Vagina (tissue), 2 donors: ENCODE measurements around the gene P2RX6. TPM values are rescaled to one million over a fixed set of nuclear protein-coding genes. Genes with fewer than 3 reads are reported as not detected.
"Not testable (repeated sequence)": the region's sequence is repeated elsewhere in the genome, so short reads cannot be mapped to it uniquely, and the experiment has no call there.

Source experiments
- DNase-seq, 2 donors: peaks; one replicate each; pipeline ENCODE4 v3.0.0-alpha.2; 2017; ENCODE audit errors: extremely low spot score in 2 of 2
- H3K27ac ChIP-seq: fragments of 200-600 bp; sonication (generic); one replicate; pipeline ENCODE4 v1.5.1; 2019
- H3K27me3 ChIP-seq: fragments of 200-600 bp; sonication (generic); one replicate; pipeline ENCODE4 v1.5.1; 2019
- H3K36me3 ChIP-seq, 2 donors: fragments of 200-600 bp; sonication (generic); one replicate each; pipeline ENCODE4 v1.5.1; 2017 to 2019
- H3K4me1 ChIP-seq: fragments of 200-600 bp; sonication (generic); one replicate; pipeline ENCODE4 v1.5.1; 2019
- H3K4me3 ChIP-seq, 2 donors: fragments of 200-600 bp; sonication (generic); 1 replicate in 1 of 2; 2 replicates in 1 of 2; pipeline ENCODE4 v1.5.1; 2016 to 2019
- H3K9me3 ChIP-seq: fragments of 200-600 bp; sonication (generic); one replicate; pipeline ENCODE4 v1.5.1; 2019
- CTCF ChIP-seq, 3 experiments: fragments of 450-650 bp in 2 of 3; fragments of 200-600 bp in 1 of 3; sonication (generic) in 1 of 3; IDR thresholded peaks; one replicate each; pipeline ENCODE4 v1.5.1; 2017 to 2019; ENCODE audit warnings: antibody characterized with exemption in 3 of 3, mild to moderate bottlenecking in 2 of 3, moderate library complexity in 2 of 3
- POLR2A ChIP-seq, 2 donors: fragments of 450-650 bp; IDR thresholded peaks; one replicate each; pipeline ENCODE4 v1.6.1; 2017; ENCODE audit warnings: antibody characterized with exemption in 2 of 2, mild to moderate bottlenecking in 2 of 2, moderate library complexity in 2 of 2
- POLR2AphosphoS5 ChIP-seq, 2 donors: sonication (generic); formaldehyde crosslinking; IDR thresholded peaks; one replicate each; pipeline ENCODE4 v1.9.0; 2017; ENCODE audit warnings: antibody characterized with exemption in 2 of 2, mild to moderate bottlenecking in 2 of 2, low read depth in 1 of 2; ENCODE audit not compliant: insufficient read depth in 1 of 2
- intact Hi-C: fragments of 100-400 bp; cut with DNase I; formaldehyde crosslinking; loops from one replicate; pipeline ENCODE4 v1.15.1; 2023
- total RNA-seq: library from RNA; depleted of rRNA; stranded (reverse); fragments of >200 nt; gene quantifications from one replicate; pipeline ENCODE4 v1.2.3, GENCODE V29; 2016

The P2RX6 gene
- total RNA-seq, 1 donor from 2014 or later = 1.7 TPM

GRCh38 chr22:20968281-20968977 is 46.5 kb upstream of the P2RX6 start:
- H3K27me3 ChIP-seq = no peaks in the 10 kb centered on the region
- TF ChIP-seq CTCF (IDR thresholded peaks at IDR 0.05) (no peak), POLR2AphosphoS5 (IDR thresholded peaks at IDR 0.05; ENCODE audit: insufficient read depth in 1 of 2, low read depth in 1 of 2) (no peak), POLR2A (IDR thresholded peaks at IDR 0.05) (no peak)
- no peak overlapping the region for H3K4me3 ChIP-seq
- H3K9me3 ChIP-seq = no peaks in the 10 kb centered on the region
- no peak for DNase-seq
- H3K4me1 ChIP-seq = peaks cover 5% of the 10 kb centered on the region
- H3K36me3 ChIP-seq = no peaks in the 10 kb centered on the region
- intact Hi-C loops = no loop called here
- no peak overlapping the region for H3K27ac ChIP-seq

GRCh38 chr22:20970939-20971657 is 43.9 kb upstream of the P2RX6 start:
- Histone ChIP-seq H3K27ac (no peak overlapping the region), H3K36me3 (no peaks in the 10 kb centered on the region), H3K4me1 (no peaks in the 10 kb centered on the region), H3K4me3 (no peak overlapping the region), H3K9me3 (no peaks in the 10 kb centered on the region), H3K27me3 (no peaks in the 10 kb centered on the region)
- DNase-seq = no peak
- TF ChIP-seq POLR2A (IDR thresholded peaks at IDR 0.05) (no peak), CTCF (IDR thresholded peaks at IDR 0.05) (no peak), POLR2AphosphoS5 (IDR thresholded peaks at IDR 0.05; ENCODE audit: insufficient read depth in 1 of 2, low read depth in 1 of 2) (no peak)
- intact Hi-C loops = no loop called here

- intact Hi-C loops, H3K36me3 ChIP-seq, H3K27me3 ChIP-seq, H3K4me3 ChIP-seq, H3K4me1 ChIP-seq, H3K27ac ChIP-seq, H3K9me3 ChIP-seq, DNase-seq: not testable (repeated sequence)
These were observed 42.8 kb upstream of the P2RX6 start for GRCh38 chr22:20972014-20972694.

GRCh38 chr22:20972933-20973577 is 41.9 kb upstream of the P2RX6 start:
- H3K4me1 ChIP-seq = no peaks in the 10 kb centered on the region
- TF ChIP-seq CTCF (IDR thresholded peaks at IDR 0.05) (no peak), POLR2A (IDR thresholded peaks at IDR 0.05) (no peak), POLR2AphosphoS5 (IDR thresholded peaks at IDR 0.05; ENCODE audit: insufficient read depth in 1 of 2, low read depth in 1 of 2) (no peak)

GRCh38 chr22:20973634-20974286 is 41.2 kb upstream of the P2RX6 start:
- Histone ChIP-seq H3K4me1 (no peaks in the 10 kb centered on the region), H3K27me3 (no peaks in the 10 kb centered on the region), H3K36me3 (no peaks in the 10 kb centered on the region), H3K9me3 (peaks cover 4% of the 10 kb centered on the region), H3K4me3 (no peak overlapping the region), H3K27ac (no peak overlapping the region)
- TF ChIP-seq POLR2AphosphoS5 (IDR thresholded peaks at IDR 0.05; ENCODE audit: insufficient read depth in 1 of 2, low read depth in 1 of 2) (no peak), CTCF (IDR thresholded peaks at IDR 0.05) (no peak), POLR2A (IDR thresholded peaks at IDR 0.05) (no peak)
- intact Hi-C loops = no loop called here
- no peak for DNase-seq

More at GRCh38 chr22:20972933-20973577, 41.9 kb upstream of the P2RX6 start:
- intact Hi-C loops = no loop called here
- H3K36me3 ChIP-seq = no peaks in the 10 kb centered on the region
- no peaks in the 10 kb centered on the region for H3K27me3 ChIP-seq
- H3K9me3 ChIP-seq = no peaks in the 10 kb centered on the region
- H3K27ac ChIP-seq = no peak overlapping the region
- DNase-seq = no peak
- no peak overlapping the region for H3K4me3 ChIP-seq
